IMR-90 (cell line): ENCODE data around the gene APOOL. TPM values are rescaled to one million over a fixed set of nuclear protein-coding genes. Genes with fewer than 3 reads are reported as not detected.

ENCODE experiments used
- ATAC-seq: fragments of 200-7000 bp; cut with Tn5 transposase; 2 replicates; pipeline ENCODE4 v1.9.1; 2020; ENCODE audit warnings: low read depth, mild to moderate bottlenecking, moderate library complexity
- BruUV-seq: library from RNA; stranded (reverse); fragments of 400-500 nt; replicated peaks from 2 replicates; lab custom pipeline; 2021; lab: Mats Ljungman, UMichigan
- CTCF ChIA-PET: fragments of 300-600 bp; formaldehyde crosslinking; extraction: SDS; loops from one replicate; lab custom pipeline; 2021; ENCODE audit warnings: antibody characterized with exemption; lab: Yijun Ruan, JAX
- POLR2A ChIA-PET: fragments of 300-600 bp; sonication (Branson Sonifier 250); formaldehyde crosslinking; loops from one replicate; lab custom pipeline; 2022; ENCODE audit warnings: antibody characterized with exemption; ENCODE audit not compliant: unreplicated experiment; lab: Charles Lee
- DNase-seq: peaks from one replicate; pipeline ENCODE4 v3.0.0; 2013
- H2AFZ ChIP-seq: replicated peaks from 2 replicates; pipeline ENCODE3; 2013; ENCODE audit warnings: low read length, mild to moderate bottlenecking; ENCODE audit not compliant: poor library complexity
- H2AK5ac ChIP-seq: 2 replicates; pipeline ENCODE4 v1.6.1; 2013; ENCODE audit warnings: low read depth, low read length, inconsistent platforms
- H2AK9ac ChIP-seq: replicated peaks from 2 replicates; pipeline ENCODE3; 2013; ENCODE audit warnings: mild to moderate bottlenecking, low read depth, low read length, moderate library complexity; ENCODE audit not compliant: poor library complexity
- H2BK120ac ChIP-seq: 2 replicates; pipeline ENCODE4 v1.6.1; 2013; ENCODE audit warnings: low read depth, low read length, inconsistent platforms
- H2BK15ac ChIP-seq: 3 replicates; pipeline ENCODE4 v1.6.1; 2013; ENCODE audit warnings: low read depth, low read length, inconsistent platforms
- H2BK20ac ChIP-seq: 2 replicates; pipeline ENCODE4 v1.6.1; 2013; ENCODE audit warnings: low read depth, mild to moderate bottlenecking, inconsistent platforms, low read length, moderate library complexity
- H2BK5ac ChIP-seq: 2 replicates; pipeline ENCODE4 v1.6.1; 2013; ENCODE audit warnings: mild to moderate bottlenecking, low read depth, low read length, inconsistent platforms; ENCODE audit not compliant: poor library complexity, severe bottlenecking
- H3K14ac ChIP-seq: replicated peaks from 2 replicates; pipeline ENCODE4 v1.6.1; 2013; ENCODE audit warnings: low read depth, low read length, inconsistent platforms
- H3K18ac ChIP-seq: 2 replicates; pipeline ENCODE4 v1.6.1; 2013; ENCODE audit warnings: low read depth, low read length, control low read depth
- H3K23ac ChIP-seq: 2 replicates; pipeline ENCODE4 v1.6.1; 2013; ENCODE audit warnings: low read depth, low read length, inconsistent platforms
- H3K27ac ChIP-seq: 2 replicates; pipeline ENCODE4 v1.5.1; 2013; ENCODE audit warnings: mild to moderate bottlenecking, control low read depth, low read length; ENCODE audit not compliant: insufficient read depth
- H3K27me3 ChIP-seq: 2 replicates; pipeline ENCODE4 v1.6.1; 2013; ENCODE audit warnings: low read length; ENCODE audit not compliant: control insufficient read depth, insufficient read depth
- H3K36me3 ChIP-seq: 2 replicates; pipeline ENCODE4 v1.6.1; 2013; ENCODE audit warnings: low read length, mixed read lengths; ENCODE audit not compliant: control insufficient read depth, insufficient read depth
- H3K4ac ChIP-seq: 2 replicates; pipeline ENCODE4 v1.6.1; 2013; ENCODE audit warnings: low read depth, low read length, inconsistent platforms
- H3K4me1 ChIP-seq: 2 replicates; pipeline ENCODE4 v1.6.1; 2013; ENCODE audit warnings: low read length, mixed read lengths; ENCODE audit not compliant: control insufficient read depth, insufficient read depth
- H3K4me2 ChIP-seq: 2 replicates; pipeline ENCODE4 v1.6.1; 2013; ENCODE audit warnings: low read depth, mild to moderate bottlenecking, control low read depth, low read length, moderate library complexity
- H3K4me3 ChIP-seq: 2 replicates; pipeline ENCODE4 v1.5.1; 2013; ENCODE audit warnings: low read depth, mild to moderate bottlenecking, control low read depth, low read length, moderate library complexity; ENCODE audit not compliant: insufficient read depth
- H3K56ac ChIP-seq: 2 replicates; pipeline ENCODE4 v1.6.1; 2013; ENCODE audit warnings: low read length, inconsistent platforms; ENCODE audit not compliant: insufficient read depth; ENCODE audit errors: extremely low read depth
- H3K79me1 ChIP-seq, 2 experiments: 2 replicates each; pipeline ENCODE4 v1.6.1; 2013; ENCODE audit warnings: low read length in 2 of 2, inconsistent platforms in 1 of 2, low read depth in 1 of 2
- H3K9ac ChIP-seq: 2 replicates; pipeline ENCODE4 v1.6.1; 2013; ENCODE audit warnings: low read depth, low read length, control low read depth
- H3K9me1 ChIP-seq: 2 replicates; pipeline ENCODE4 v1.6.1; 2013; ENCODE audit warnings: low read length, inconsistent platforms; ENCODE audit not compliant: insufficient read depth
- H3K9me3 ChIP-seq: 2 replicates; pipeline ENCODE4 v1.6.1; 2013; ENCODE audit warnings: low read length; ENCODE audit not compliant: control insufficient read depth, insufficient read depth
- H4K20me1 ChIP-seq: 2 replicates; pipeline ENCODE4 v1.6.1; 2013; ENCODE audit warnings: low read length, inconsistent platforms; ENCODE audit not compliant: insufficient read depth
- H4K5ac ChIP-seq: 2 replicates; pipeline ENCODE4 v1.6.1; 2013; ENCODE audit warnings: mild to moderate bottlenecking, low read depth, low read length, control low read depth
- H4K8ac ChIP-seq, 2 experiments: 2 replicates each; pipeline ENCODE4 v1.6.1; 2013; ENCODE audit warnings: low read depth in 2 of 2, low read length in 2 of 2, control low read depth in 1 of 2, inconsistent platforms in 1 of 2
- H4K91ac ChIP-seq: 2 replicates; pipeline ENCODE4 v1.6.1; 2013; ENCODE audit warnings: low read depth, low read length, inconsistent platforms; ENCODE audit not compliant: insufficient read depth
- CEBPB ChIP-seq: IDR thresholded peaks from 2 replicates; pipeline ENCODE4 v1.6.1; 2012; ENCODE audit warnings: low read depth, low read length, improper control_type of control experiment
- ELK1 ChIP-seq: fragments of 150-350 bp; IDR thresholded peaks from 2 replicates; pipeline ENCODE4 v1.6.1; 2016; ENCODE audit warnings: low read depth, mild to moderate bottlenecking, low read length, moderate library complexity, borderline replicate concordance
- NFE2L2 ChIP-seq: fragments of 150-350 bp; IDR thresholded peaks from 2 replicates; pipeline ENCODE4 v1.6.1; 2016; ENCODE audit warnings: low read depth, mild to moderate bottlenecking, low read length
- RAD21 ChIP-seq: IDR thresholded peaks from 2 replicates; pipeline ENCODE4 v1.6.1; 2012; ENCODE audit warnings: low read length, improper control_type of control experiment
- WGBS, 2 experiments: methylation state at CpG; one replicate each; pipeline versions ENCODE4 v1.1.5 to v1.1.7; 2013; ENCODE audit warnings: missing lambda C conversion rate in 2 of 2; ENCODE audit not compliant: insufficient read length in 1 of 2; ENCODE audit errors: extremely low coverage in 2 of 2; 5-methylcytosine and 5-hydroxymethylcytosine counted together
- dilution Hi-C: fragments of 300-500 bp; cut with HindIII; formaldehyde crosslinking; loops from one replicate; pipeline ENCODE4 v1.14.3; 2018; ENCODE audit warnings: low sequenced_read_pairs; ENCODE audit not compliant: unreplicated experiment
- in situ Hi-C: fragments of 300-500 bp; cut with MboI; formaldehyde crosslinking; loops from 3 replicates; pipeline ENCODE4 v1.14.3; 2019; ENCODE audit warnings: low sequenced_read_pairs, inconsistent platforms, mixed read lengths
- intact Hi-C: fragments of 100-400 bp; cut with micrococcal nuclease; formaldehyde crosslinking; loops from 2 replicates; pipeline ENCODE4 v1.10.0; 2022
- polyA plus RNA-seq, 3 experiments: library from polyadenylated mRNA; depleted of rRNA; stranded (reverse); fragments of >200 nt; gene quantifications; 2 replicates each; pipeline ENCODE4 v1.2.3, GENCODE V29; 2012; ENCODE audit warnings: low replicate concordance in 1 of 3
- total RNA-seq: library from RNA; depleted of rRNA; stranded (reverse); fragments of >200 nt; gene quantifications from 2 replicates; pipeline ENCODE4 v1.2.3, GENCODE V29; 2012

Gene APOOL
- total and polyA plus RNA-seq, 2 of the 4 experiments (the other 2 are of a cell fraction), result 4.6 to 9.7 TPM

- H3K4ac ChIP-seq, result no peak overlapping the region
- no peak overlapping the region for H3K56ac ChIP-seq
- dilution Hi-C loops (no loop called here), in situ Hi-C loops (no loop called here), intact Hi-C loops (no loop called here)
- H3K14ac ChIP-seq, result no peak overlapping the region
- no peak overlapping the region for H2BK15ac ChIP-seq
- no peak overlapping the region for H3K9ac ChIP-seq
- WGBS, 2 experiments, result 100% methylated on average over 2 of the region's 5 CpGs; no CpG with 5 or more reads in 1 of the 2 experiments
- CTCF ChIA-PET, result no interaction called here
- no peak for DNase-seq
- no peaks in the 10 kb centered on the region for H3K79me1 ChIP-seq
- H2BK5ac ChIP-seq, result no peak overlapping the region
- BruUV-seq, result no TSS peak
- H2BK20ac ChIP-seq, result no peak overlapping the region
- no peak overlapping the region for H2AK5ac ChIP-seq
- no peak overlapping the region for H2BK120ac ChIP-seq
- H3K18ac ChIP-seq, result no peak overlapping the region
- H4K91ac ChIP-seq, result no peak overlapping the region
- no peak overlapping the region for H4K8ac ChIP-seq
- H3K36me3 ChIP-seq, result no peaks in the 10 kb centered on the region
- POLR2A ChIA-PET, result interaction anchor here (0.6 kb wide), 1 partner anchor 397 kb away, joined by 17 read pairs; no protein-coding TSS in a partner anchor
- H3K9me1 ChIP-seq, result no peaks in the 10 kb centered on the region
- no peak overlapping the region for H4K5ac ChIP-seq
- H3K4me2 ChIP-seq, result no peak overlapping the region
- no peaks in the 10 kb centered on the region for H3K4me1 ChIP-seq
- no peak overlapping the region for H2AFZ ChIP-seq
- no peak overlapping the region for H2AK9ac ChIP-seq
- TF ChIP-seq RAD21 (no peak), ELK1 (no peak), CEBPB (no peak), NFE2L2 (no peak)
- no peaks in the 10 kb centered on the region for H3K9me3 ChIP-seq
- H3K23ac ChIP-seq, result no peak overlapping the region
- no peak overlapping the region for H3K4me3 ChIP-seq
- H3K27me3 ChIP-seq, result no peaks in the 10 kb centered on the region
- no peak for ATAC-seq
- H3K27ac ChIP-seq, result no peak overlapping the region
- no peaks in the 10 kb centered on the region for H4K20me1 ChIP-seq
These were observed 85.7 kb downstream of the APOOL start for GRCh38 chrX:85089321-85089840.
